Neural cell (in vitro differentiated cells): Measurements from ENCODE around the gene TSPAN4.

Source experiments
- CTCF ChIP-seq: fragments of 450-650 bp; IDR thresholded peaks from 2 replicates; pipeline ENCODE4 v1.5.1; 2014; ENCODE audit warnings: antibody characterized with exemption, mild to moderate bottlenecking, moderate library complexity; ENCODE audit not compliant: poor library complexity, severe bottlenecking
- EP300 ChIP-seq: fragments of 450-650 bp; conservative IDR thresholded peaks from 2 replicates; pipeline ENCODE4 v1.6.1; 2014; ENCODE audit warnings: antibody characterized with exemption, mild to moderate bottlenecking, moderate library complexity; ENCODE audit not compliant: poor library complexity, severe bottlenecking
- EZH2 ChIP-seq: fragments of 200-600, 300-800 bp; shearing (Covaris generic), sonication (generic); IDR thresholded peaks from 2 replicates; pipeline ENCODE4 v1.6.1; 2014; ENCODE audit warnings: antibody characterized with exemption, low read length, borderline replicate concordance, mild to moderate bottlenecking; ENCODE audit not compliant: insufficient read depth, poor library complexity, severe bottlenecking
- POLR2AphosphoS5 ChIP-seq: IDR thresholded peaks from 2 replicates; pipeline ENCODE4 v1.6.1; 2012
- RAD21 ChIP-seq: fragments of 450-650 bp; conservative IDR thresholded peaks from 2 replicates; pipeline ENCODE4 v1.6.1; 2014; ENCODE audit warnings: antibody characterized with exemption, mild to moderate bottlenecking, moderate library complexity
- REST ChIP-seq: IDR thresholded peaks from 2 replicates; pipeline ENCODE4 v1.6.1; 2012; ENCODE audit warnings: borderline replicate concordance
- SMC3 ChIP-seq: fragments of 450-650 bp; conservative IDR thresholded peaks from 2 replicates; pipeline ENCODE4 v1.6.1; 2014; ENCODE audit warnings: antibody characterized with exemption, mild to moderate bottlenecking, moderate library complexity; ENCODE audit not compliant: poor library complexity
- TAF1 ChIP-seq: IDR thresholded peaks from 2 replicates; pipeline ENCODE4 v1.6.1; 2012; ENCODE audit warnings: low read depth

GRCh38 chr11:887589-887988, 44.9 kb downstream of the TSPAN4 start:
- TF ChIP-seq CTCF (no peak), RAD21 (no peak), EP300 (no peak), POLR2AphosphoS5 (no peak), EZH2 (no peak), REST (no peak), TAF1 (no peak), SMC3 (no peak)
